ENCODE data around the gene HPCAL4.
A peak's percentile ranks its signal among the peaks of the same experiment; 100 is the strongest.

The HPCAL4 gene

GRCh38 chr1:39694026-39694425 lies 2.8 kb upstream of the HPCAL4 start:
- no peak for DNase-seq (ENCODE audit: low read depth)
- TF ChIP-seq, protein P1, sequence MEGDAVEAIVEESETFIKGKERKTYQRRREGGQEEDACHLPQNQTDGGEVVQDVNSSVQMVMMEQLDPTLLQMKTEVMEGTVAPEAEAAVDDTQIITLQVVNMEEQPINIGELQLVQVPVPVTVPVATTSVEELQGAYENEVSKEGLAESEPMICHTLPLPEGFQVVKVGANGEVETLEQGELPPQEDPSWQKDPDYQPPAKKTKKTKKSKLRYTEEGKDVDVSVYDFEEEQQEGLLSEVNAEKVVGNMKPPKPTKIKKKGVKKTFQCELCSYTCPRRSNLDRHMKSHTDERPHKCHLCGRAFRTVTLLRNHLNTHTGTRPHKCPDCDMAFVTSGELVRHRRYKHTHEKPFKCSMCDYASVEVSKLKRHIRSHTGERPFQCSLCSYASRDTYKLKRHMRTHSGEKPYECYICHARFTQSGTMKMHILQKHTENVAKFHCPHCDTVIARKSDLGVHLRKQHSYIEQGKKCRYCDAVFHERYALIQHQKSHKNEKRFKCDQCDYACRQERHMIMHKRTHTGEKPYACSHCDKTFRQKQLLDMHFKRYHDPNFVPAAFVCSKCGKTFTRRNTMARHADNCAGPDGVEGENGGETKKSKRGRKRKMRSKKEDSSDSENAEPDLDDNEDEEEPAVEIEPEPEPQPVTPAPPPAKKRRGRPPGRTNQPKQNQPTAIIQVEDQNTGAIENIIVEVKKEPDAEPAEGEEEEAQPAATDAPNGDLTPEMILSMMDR (IDR thresholded peaks at IDR 0.05; ENCODE audit: control insufficient read depth, extremely low read depth, insufficient read depth), result no peak

DNA sequence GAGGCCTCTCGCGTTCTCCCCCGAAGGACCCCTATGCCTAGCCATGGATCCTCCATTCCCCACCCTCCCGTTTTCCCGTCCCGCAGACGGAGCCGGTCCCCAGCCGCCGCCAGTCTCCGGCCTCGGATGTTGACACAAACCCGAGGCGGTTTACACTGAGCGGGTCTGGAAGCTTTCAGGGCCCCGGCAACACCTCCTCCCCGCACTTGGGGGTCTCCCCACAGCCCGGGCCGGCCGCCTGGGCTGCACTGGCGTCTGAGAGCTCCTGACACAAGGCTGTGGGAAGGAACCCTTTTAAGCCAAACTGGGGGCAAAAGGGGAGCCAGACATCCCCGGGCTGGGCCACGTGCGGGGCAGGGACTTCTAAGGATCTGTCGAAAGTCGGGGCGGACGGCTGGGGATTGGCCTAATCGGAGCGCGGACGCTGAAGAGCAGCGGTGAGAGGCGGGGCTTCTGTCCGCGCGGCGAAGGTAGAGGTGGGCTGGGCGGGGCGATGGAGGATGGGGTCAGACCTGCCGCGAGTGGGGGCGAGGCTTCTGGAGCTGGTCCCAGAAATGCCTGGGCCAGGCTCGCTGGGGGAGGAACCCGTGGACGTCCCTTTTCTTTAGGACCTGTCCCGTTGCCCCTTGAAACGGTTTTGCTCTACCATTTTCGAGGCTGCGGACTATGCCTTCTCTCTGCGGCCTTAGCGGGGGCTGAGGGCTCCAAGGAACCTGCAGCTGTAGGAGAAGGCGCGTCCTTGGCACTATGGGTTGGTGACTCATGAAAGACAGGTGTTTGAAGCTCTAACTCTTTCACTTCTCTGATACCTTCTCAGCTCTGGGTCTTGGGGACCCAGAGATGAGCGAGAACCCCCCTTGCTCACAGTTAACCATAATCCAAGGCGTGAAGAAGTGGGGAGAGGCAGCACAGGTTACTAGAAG lies 1.2 kb upstream of the HPCAL4 start:
- TF ChIP-seq, protein P1 (IDR thresholded peaks at IDR 0.05; ENCODE audit: control insufficient read depth, extremely low read depth, insufficient read depth), result no peak
- no peak overlapping the region for H3K4me3 ChIP-seq (ENCODE audit: low read depth, low read length)
- no peak for DNase-seq (ENCODE audit: low read depth)

More at GRCh38 chr1:39694026-39694425, 2.8 kb upstream of the HPCAL4 start:
- H3K4me3 ChIP-seq (ENCODE audit: low read depth, low read length), result no peak overlapping the region

DNA sequence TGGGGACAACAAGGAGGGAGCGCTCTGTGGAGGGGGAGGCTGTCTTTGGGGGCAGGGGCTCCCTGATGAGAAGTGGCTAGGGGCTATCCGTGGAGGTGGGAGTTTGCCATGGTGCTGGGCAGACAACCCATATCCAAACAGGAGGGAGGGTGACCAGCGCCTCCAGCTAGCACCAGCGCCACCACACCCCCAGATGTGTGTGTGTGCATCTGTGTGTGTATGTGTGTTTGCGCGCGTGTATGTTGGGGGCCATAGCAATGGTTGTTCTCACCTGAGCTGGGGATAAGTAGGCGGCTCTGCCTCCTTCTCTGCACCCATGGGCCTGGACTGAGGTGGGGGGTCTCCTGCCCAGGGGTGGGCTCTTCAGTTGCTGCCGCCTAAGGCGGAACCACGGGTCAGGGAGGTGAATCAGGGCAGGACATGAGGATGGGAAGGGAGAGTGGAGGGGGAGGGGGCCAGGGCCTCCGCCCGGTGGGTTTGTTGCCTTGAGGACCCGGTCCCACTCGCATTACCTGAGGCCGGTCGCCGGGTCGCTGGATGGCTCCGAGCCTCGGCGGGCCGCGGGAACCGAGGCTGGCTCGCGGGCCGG lies 345 bp downstream of the HPCAL4 start:
- H3K4me3 ChIP-seq (ENCODE audit: low read depth, low read length), result peak overlapping the region; percentile 41
- TF ChIP-seq, protein P1 (IDR thresholded peaks at IDR 0.05; ENCODE audit: control insufficient read depth, extremely low read depth, insufficient read depth), result no peak
- DNase-seq (ENCODE audit: low read depth), result no peak

- H3K4me3 ChIP-seq (ENCODE audit: low read depth, low read length), result no peak overlapping the region
- TF ChIP-seq, protein P1 (IDR thresholded peaks at IDR 0.05; ENCODE audit: control insufficient read depth, extremely low read depth, insufficient read depth), result no peak
- DNase-seq (ENCODE audit: low read depth), result no peak
Observed at GRCh38 chr1:39690225-39690624, 1.0 kb downstream of the HPCAL4 start.

GRCh38 chr1:39689635-39690034 lies 1.6 kb downstream of the HPCAL4 start:
- TF ChIP-seq, protein P1 (IDR thresholded peaks at IDR 0.05; ENCODE audit: control insufficient read depth, extremely low read depth, insufficient read depth), result no peak
- no peak overlapping the region for H3K4me3 ChIP-seq (ENCODE audit: low read depth, low read length)
- DNase-seq (ENCODE audit: low read depth), result no peak

DNA sequence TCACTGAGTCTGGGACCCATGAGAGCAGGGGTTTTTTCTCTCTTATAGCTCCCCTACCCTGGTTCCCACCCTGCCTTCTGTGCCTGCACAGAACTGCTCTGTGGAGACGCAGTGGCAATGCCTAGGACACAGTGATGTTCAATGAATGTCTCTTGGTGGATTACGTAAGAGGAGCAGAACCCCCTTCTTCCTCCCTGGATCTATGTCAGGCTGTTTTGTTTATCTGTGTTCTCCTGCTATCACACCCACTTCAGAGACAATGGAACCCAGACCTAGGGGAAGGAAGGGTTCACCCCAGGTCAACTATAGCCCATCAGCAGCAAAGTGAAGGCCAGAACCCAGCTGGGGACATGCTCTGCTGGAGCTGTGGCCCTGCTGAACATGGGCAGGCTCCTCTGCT lies 2.0 kb downstream of the HPCAL4 start:
- no peak for DNase-seq (ENCODE audit: low read depth)
- no peak overlapping the region for H3K4me3 ChIP-seq (ENCODE audit: low read depth, low read length)
- TF ChIP-seq, protein P1 (IDR thresholded peaks at IDR 0.05; ENCODE audit: control insufficient read depth, extremely low read depth, insufficient read depth), result no peak
